ENCODE data around the gene DUSP5.

DNA sequence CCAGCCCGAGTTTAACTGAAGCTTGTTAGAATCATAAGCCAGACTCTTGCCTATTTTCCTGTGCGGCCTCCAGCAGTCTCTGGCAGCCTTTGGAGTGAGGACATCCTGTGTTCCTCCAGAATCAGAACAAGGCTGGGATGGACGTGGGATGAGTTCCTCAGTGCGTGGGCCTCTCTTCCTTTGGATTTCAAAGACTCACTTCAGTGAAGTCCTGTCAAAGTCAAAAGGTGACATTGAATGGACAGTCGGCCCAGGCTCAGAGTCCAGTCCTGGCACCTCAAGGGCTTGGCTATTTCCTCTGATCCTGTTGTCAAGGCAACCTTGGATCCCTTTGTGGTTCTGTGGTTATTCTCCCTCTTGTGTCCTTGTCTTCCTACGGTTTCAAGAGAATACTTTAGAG lies 48.4 kb downstream of the DUSP5 start:
- TF ChIP-seq, protein P1, sequence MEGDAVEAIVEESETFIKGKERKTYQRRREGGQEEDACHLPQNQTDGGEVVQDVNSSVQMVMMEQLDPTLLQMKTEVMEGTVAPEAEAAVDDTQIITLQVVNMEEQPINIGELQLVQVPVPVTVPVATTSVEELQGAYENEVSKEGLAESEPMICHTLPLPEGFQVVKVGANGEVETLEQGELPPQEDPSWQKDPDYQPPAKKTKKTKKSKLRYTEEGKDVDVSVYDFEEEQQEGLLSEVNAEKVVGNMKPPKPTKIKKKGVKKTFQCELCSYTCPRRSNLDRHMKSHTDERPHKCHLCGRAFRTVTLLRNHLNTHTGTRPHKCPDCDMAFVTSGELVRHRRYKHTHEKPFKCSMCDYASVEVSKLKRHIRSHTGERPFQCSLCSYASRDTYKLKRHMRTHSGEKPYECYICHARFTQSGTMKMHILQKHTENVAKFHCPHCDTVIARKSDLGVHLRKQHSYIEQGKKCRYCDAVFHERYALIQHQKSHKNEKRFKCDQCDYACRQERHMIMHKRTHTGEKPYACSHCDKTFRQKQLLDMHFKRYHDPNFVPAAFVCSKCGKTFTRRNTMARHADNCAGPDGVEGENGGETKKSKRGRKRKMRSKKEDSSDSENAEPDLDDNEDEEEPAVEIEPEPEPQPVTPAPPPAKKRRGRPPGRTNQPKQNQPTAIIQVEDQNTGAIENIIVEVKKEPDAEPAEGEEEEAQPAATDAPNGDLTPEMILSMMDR (IDR thresholded peaks at IDR 0.05; ENCODE audit: low read length) = no peak
- TF ChIP-seq EZH2 (optimal IDR thresholded peaks at IDR 0.05; ENCODE audit: low read depth, low read length) (no peak), EZH2phosphoT487 (IDR thresholded peaks at IDR 0.05; ENCODE audit: low read length) (no peak)
